HEK293T (cell line): ENCODE measurements around the gene TOX4.

ENCODE experiments used
- CTCF ChIA-PET: fragments of 350-600 bp; formaldehyde crosslinking; extraction: SDS; loops from one replicate; lab custom pipeline; 2021; ENCODE audit warnings: antibody characterized with exemption, inconsistent platforms; lab: Yijun Ruan, JAX
- POLR2A ChIA-PET: fragments of 350-600 bp; formaldehyde crosslinking; extraction: SDS; loops from one replicate; lab custom pipeline; 2020; ENCODE audit warnings: antibody characterized with exemption, inconsistent platforms; lab: Yijun Ruan, JAX
- DNase-seq: peaks from one replicate; pipeline ENCODE4 v3.0.0; 2012; ENCODE audit warnings: mixed read lengths; ENCODE audit errors: extremely low spot score
- ARNT ChIP-seq: fragments of 450-650 bp; IDR thresholded peaks from 2 replicates; pipeline ENCODE4 v1.6.1; 2017; ENCODE audit warnings: mild to moderate bottlenecking
- BHLHE40 ChIP-seq: fragments of 450-650 bp; IDR thresholded peaks from 2 replicates; pipeline ENCODE4 v1.6.1; 2016; ENCODE audit warnings: mild to moderate bottlenecking, moderate library complexity, borderline replicate concordance
- CTBP1 ChIP-seq: fragments of 450-650 bp; IDR thresholded peaks from 2 replicates; pipeline ENCODE4 v1.6.1; 2016; ENCODE audit warnings: borderline replicate concordance
- ELF4 ChIP-seq: fragments of 450-650 bp; IDR thresholded peaks from 2 replicates; pipeline ENCODE4 v1.6.1; 2017; ENCODE audit warnings: antibody characterized with exemption
- FOXA1 ChIP-seq: fragments of 450-650 bp; IDR thresholded peaks from 2 replicates; pipeline ENCODE4 v1.6.1; 2016; ENCODE audit warnings: mild to moderate bottlenecking
- FOXK2 ChIP-seq: fragments of 450-650 bp; IDR thresholded peaks from 2 replicates; pipeline ENCODE4 v1.6.1; 2016; ENCODE audit warnings: mild to moderate bottlenecking
- FOXM1 ChIP-seq: fragments of 450-650 bp; IDR thresholded peaks from 2 replicates; pipeline ENCODE4 v1.6.1; 2017; ENCODE audit warnings: mild to moderate bottlenecking, borderline replicate concordance
- HDGF ChIP-seq: fragments of 450-650 bp; IDR thresholded peaks from 2 replicates; pipeline ENCODE4 v1.6.1; 2017; ENCODE audit warnings: antibody characterized with exemption, borderline replicate concordance
- L3MBTL2 ChIP-seq: fragments of 450-650 bp; conservative IDR thresholded peaks from 2 replicates; pipeline ENCODE4 v1.6.1; 2016; ENCODE audit warnings: mild to moderate bottlenecking
- LEF1 ChIP-seq: fragments of 450-650 bp; IDR thresholded peaks from 2 replicates; pipeline ENCODE4 v1.6.1; 2017; ENCODE audit warnings: mild to moderate bottlenecking, borderline replicate concordance
- NFRKB ChIP-seq: fragments of 450-650 bp; IDR thresholded peaks from 2 replicates; pipeline ENCODE4 v1.6.1; 2016; ENCODE audit warnings: mild to moderate bottlenecking, moderate library complexity
- PKNOX1 ChIP-seq: fragments of 450-650 bp; IDR thresholded peaks from 2 replicates; pipeline ENCODE4 v1.6.1; 2016
- SP1 ChIP-seq: fragments of 450-650 bp; IDR thresholded peaks from 2 replicates; pipeline ENCODE4 v1.6.1; 2017
- SUZ12 ChIP-seq: fragments of 450-650 bp; IDR thresholded peaks from 2 replicates; pipeline ENCODE4 v1.6.1; 2016; ENCODE audit warnings: mild to moderate bottlenecking
- TARDBP ChIP-seq: fragments of 450-650 bp; IDR thresholded peaks from 2 replicates; pipeline ENCODE4 v1.6.1; 2016
- ZNF384 ChIP-seq: fragments of 450-650 bp; IDR thresholded peaks from 2 replicates; pipeline ENCODE4 v1.6.1; 2016

TOX4 gene

DNA sequence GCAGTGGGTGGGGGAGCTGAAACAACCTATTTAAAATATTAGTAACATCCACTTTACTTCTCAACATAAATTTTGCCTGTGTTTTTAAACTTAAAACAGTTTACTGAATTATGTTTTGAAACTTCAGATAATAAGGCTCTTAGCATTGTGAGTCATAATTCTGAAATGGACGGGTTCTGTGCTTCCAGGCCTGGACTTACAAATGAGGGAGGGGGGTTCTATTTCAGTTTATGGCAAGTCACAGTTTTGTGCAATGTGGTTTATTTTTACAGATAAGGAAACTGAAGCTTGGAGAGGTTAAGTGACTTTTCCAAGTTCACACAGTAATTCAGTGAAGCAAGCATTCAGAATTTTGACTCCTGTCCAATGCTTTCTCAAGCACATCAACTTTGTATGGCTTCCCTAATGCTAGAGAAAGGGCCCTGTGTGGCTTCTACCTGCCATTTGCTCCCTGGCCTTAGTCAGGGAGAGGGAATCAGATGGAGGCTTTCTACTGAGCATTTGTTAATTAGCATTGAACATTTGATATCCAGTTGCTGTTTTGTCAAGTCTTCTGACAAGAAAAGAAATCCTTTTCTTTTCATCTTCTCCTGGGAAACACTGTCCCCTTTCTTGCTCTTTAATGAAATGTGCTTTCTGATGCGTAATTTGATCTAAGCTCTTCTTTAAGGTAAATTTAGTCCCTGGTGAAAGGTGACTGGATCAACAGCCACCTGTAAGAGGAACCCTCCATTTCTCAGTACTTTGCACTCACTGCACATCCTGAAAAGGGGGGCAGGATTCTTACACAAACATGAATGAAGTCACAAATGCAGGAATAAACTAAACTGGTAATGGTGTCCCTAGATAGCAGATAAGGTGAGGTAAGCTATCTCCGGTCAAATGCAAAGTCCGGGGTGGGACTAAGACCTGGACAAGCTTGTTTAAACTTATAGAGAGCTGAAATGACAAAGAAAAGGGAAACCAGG, 51.7 kb downstream of the TOX4 start:
- DNase-seq: no peak
- TF ChIP-seq FOXM1: no peak
- no peak for TF ChIP-seq L3MBTL2
- TF ChIP-seq BHLHE40: no peak
- TF ChIP-seq ARNT: no peak
- no peak for TF ChIP-seq HDGF
- no peak for TF ChIP-seq CTBP1
- CTCF ChIA-PET: interaction anchor here (0.6 kb wide), 1 partner anchor 72 kb away, joined by 3 read pairs; no protein-coding TSS in a partner anchor
- POLR2A ChIA-PET: interaction anchor here (1.6 to 12.6 kb wide), 2 partner anchors 9 to 16 kb away, joined by 6 to 257 read pairs; partner anchors contain the start of gene METTL3

- TF ChIP-seq ELF4: no peak
- no peak for TF ChIP-seq L3MBTL2
- no peak for TF ChIP-seq CTBP1
- no peak for TF ChIP-seq SUZ12
- POLR2A ChIA-PET: interaction anchor here (1.6 to 12.6 kb wide), 2 partner anchors 9 to 17 kb away, joined by 6 to 257 read pairs; partner anchors contain the start of gene METTL3
- DNase-seq: no peak
- CTCF ChIA-PET: no interaction called here
Measured at GRCh38 chr14:21529515-21529914, 52.5 kb downstream of the TOX4 start.

DNA sequence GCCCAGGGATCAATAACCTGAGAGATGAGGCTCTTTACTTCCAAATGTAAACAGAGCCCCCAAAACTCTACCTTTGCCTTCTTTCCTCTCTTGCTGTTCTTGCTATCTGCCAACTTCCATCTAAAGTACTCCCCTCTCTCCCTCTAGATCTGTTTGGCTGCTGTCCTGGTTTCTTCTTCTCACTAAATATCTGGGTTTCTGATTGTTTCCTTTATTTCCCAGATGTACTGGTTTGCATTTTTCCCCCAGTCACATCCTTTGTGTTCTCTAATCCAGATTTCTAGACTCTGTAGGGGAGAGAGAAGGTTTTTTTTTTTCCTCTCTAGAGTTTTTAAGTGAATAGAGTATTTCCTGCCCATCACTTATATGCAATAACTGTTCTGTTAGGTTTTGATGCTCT, 56.3 kb downstream of the TOX4 start:
- CTCF ChIA-PET: no interaction called here
- DNase-seq: no peak
- POLR2A ChIA-PET: interaction anchor here (1.1 kb wide), 1 partner anchor 22 kb away, joined by 10 read pairs; the partner anchor contains the start of gene METTL3
- TF ChIP-seq FOXK2: no peak
- no peak for TF ChIP-seq ZNF384
- no peak for TF ChIP-seq NFRKB
- no peak for TF ChIP-seq BHLHE40
- TF ChIP-seq FOXM1: no peak
- TF ChIP-seq ARNT: no peak
- TF ChIP-seq TARDBP: no peak
- no peak for TF ChIP-seq CTBP1
- TF ChIP-seq SUZ12: no peak
- no peak for TF ChIP-seq L3MBTL2
- no peak for TF ChIP-seq SP1
- TF ChIP-seq HDGF: no peak
- TF ChIP-seq PKNOX1: no peak
- no peak for TF ChIP-seq LEF1
- TF ChIP-seq FOXA1: no peak
- TF ChIP-seq ELF4: no peak

DNA sequence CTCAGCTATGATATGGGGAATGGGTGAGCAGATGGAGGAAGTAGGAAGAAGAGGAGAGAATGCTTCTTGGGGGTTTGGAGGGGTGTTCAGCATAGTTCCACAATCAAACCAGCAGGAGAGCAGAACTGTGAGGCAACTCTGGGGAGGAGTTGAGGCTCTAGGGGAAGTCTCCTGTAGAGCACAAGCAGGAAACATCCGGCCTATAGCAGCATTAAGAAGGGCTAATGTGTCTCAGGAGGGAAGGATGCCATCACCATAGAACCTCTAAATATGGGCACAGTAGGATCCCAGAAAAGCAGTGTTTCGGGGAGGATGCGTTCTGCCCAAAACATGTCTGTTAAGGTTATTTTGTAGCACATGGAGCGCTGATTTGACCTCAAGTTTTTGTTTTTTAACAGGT, 57.6 kb downstream of the TOX4 start:
- TF ChIP-seq HDGF (no peak), PKNOX1 (no peak), FOXK2 (no peak), FOXM1 (no peak), FOXA1 (no peak), NFRKB (no peak), BHLHE40 (no peak)
- ChIA-PET POLR2A (interaction anchor here (1.1 to 2.9 kb wide), 2 partner anchors 8 to 23 kb away, joined by 10 to 19 read pairs; partner anchors contain the start of genes METTL3 and SALL2), CTCF (interaction anchor here (0.6 kb wide), 1 partner anchor 18 kb away, joined by 5 read pairs; no protein-coding TSS in a partner anchor)
- DNase-seq: no peak

GRCh38 chr14:21535545-21536417, 58.8 kb downstream of the TOX4 start:
- ChIA-PET POLR2A (interaction anchor here (1.1 to 2.9 kb wide), 2 partner anchors 9 to 25 kb away, joined by 7 to 19 read pairs; partner anchors contain the start of genes METTL3 and SALL2), CTCF (no interaction called here)
- DNase-seq: no peak
- TF ChIP-seq ZNF384 (no peak), PKNOX1 (no peak), SUZ12 (no peak), SP1 (no peak), FOXA1 (no peak), L3MBTL2 (no peak), FOXM1 (no peak), TARDBP (no peak), FOXK2 (no peak), NFRKB (no peak), CTBP1 (no peak), ELF4 (no peak), ARNT (no peak), HDGF (no peak), BHLHE40 (no peak), LEF1 (no peak)
